GM18498 (cell line): ENCODE data around the gene SPOCK3.
"Not testable (repeated sequence)": the region's sequence is repeated elsewhere in the genome, so short reads cannot be mapped to it uniquely, and the experiment has no call there.

Experiments
- ATAC-seq: cut with Tn5 transposase; IDR thresholded peaks from one replicate; pipeline ENCODE4 v1.9.1; 2021; ENCODE audit warnings: mild to moderate bottlenecking, moderate library complexity; ENCODE audit not compliant: unreplicated experiment

SPOCK3 gene

GRCh38 chr4:166968219-166968618, 266.1 kb downstream of the SPOCK3 start:
- ATAC-seq: not testable (repeated sequence)

GRCh38 chr4:166965562-166965961, 268.7 kb downstream of the SPOCK3 start:
- ATAC-seq: no peak

GRCh38 chr4:166957451-166957850, 276.8 kb downstream of the SPOCK3 start:
- no peak for ATAC-seq

- no peak for ATAC-seq
Measured at GRCh38 chr4:166956484-166956883, 277.8 kb downstream of the SPOCK3 start.

GRCh38 chr4:166941629-166942028, 292.7 kb downstream of the SPOCK3 start:
- ATAC-seq: peak; percentile 81

- no peak for ATAC-seq
Measured at GRCh38 chr4:166930464-166930863, 303.8 kb downstream of the SPOCK3 start.

- ATAC-seq: no peak
Measured at GRCh38 chr4:166924424-166924823, 309.9 kb downstream of the SPOCK3 start.

GRCh38 chr4:166913926-166914325, 320.4 kb downstream of the SPOCK3 start:
- ATAC-seq: no peak

GRCh38 chr4:166903408-166903807, 330.9 kb downstream of the SPOCK3 start:
- no peak for ATAC-seq

- ATAC-seq: no peak
Measured at GRCh38 chr4:166902941-166903340, 331.4 kb downstream of the SPOCK3 start.

- ATAC-seq: peak; percentile 70
Measured at GRCh38 chr4:166896254-166896653, 338.0 kb downstream of the SPOCK3 start.

GRCh38 chr4:166895771-166896170, 338.5 kb downstream of the SPOCK3 start:
- peak; percentile 7 for ATAC-seq

GRCh38 chr4:166887457-166887856, 346.8 kb downstream of the SPOCK3 start:
- ATAC-seq: no peak

GRCh38 chr4:166886718-166887117, 347.6 kb downstream of the SPOCK3 start:
- ATAC-seq: no peak

GRCh38 chr4:166882221-166882620, 352.1 kb downstream of the SPOCK3 start:
- no peak for ATAC-seq

- no peak for ATAC-seq
Measured at GRCh38 chr4:166875821-166876220, 358.5 kb downstream of the SPOCK3 start.

GRCh38 chr4:166862032-166862431, 372.3 kb downstream of the SPOCK3 start:
- ATAC-seq: no peak

GRCh38 chr4:166850398-166850797, 383.9 kb downstream of the SPOCK3 start:
- not testable (repeated sequence) for ATAC-seq

GRCh38 chr4:166846939-166847338, 387.4 kb downstream of the SPOCK3 start:
- ATAC-seq: no peak

GRCh38 chr4:166842795-166843261, 391.5 kb downstream of the SPOCK3 start:
- ATAC-seq: no peak

- ATAC-seq: peak; percentile 79
Measured at GRCh38 chr4:166839615-166840251, 394.6 kb downstream of the SPOCK3 start.

GRCh38 chr4:166838975-166839614, 395.2 kb downstream of the SPOCK3 start:
- peak; percentile 70 for ATAC-seq
